KOPT-K1 (cell line): ENCODE results near the gene PLCB1.

ENCODE experiments used
- H3K27ac ChIP-seq: fragments of 200-600 bp; sonication (generic); 2 replicates; pipeline ENCODE4 v1.5.1; 2016; ENCODE audit warnings: antibody characterized with exemption, mild to moderate bottlenecking, low read depth, low read length; ENCODE audit not compliant: poor library complexity, severe bottlenecking
- H3K36me3 ChIP-seq: fragments of 200-600 bp; sonication (generic); 2 replicates; pipeline ENCODE4 v1.5.1; 2017; ENCODE audit warnings: antibody characterized with exemption, mild to moderate bottlenecking, low read length, moderate library complexity; ENCODE audit not compliant: insufficient read depth
- H3K9me3 ChIP-seq: fragments of 200-600 bp; sonication (generic); 2 replicates; pipeline ENCODE4 v1.5.1; 2017; ENCODE audit warnings: antibody characterized with exemption, low read length, mild to moderate bottlenecking; ENCODE audit not compliant: insufficient read depth, poor library complexity, severe bottlenecking

PLCB1 gene

GRCh38 chr20:8670207-8670892 is 538.3 kb downstream of the PLCB1 start:
- H3K27ac ChIP-seq: no peak overlapping the region
- H3K36me3 ChIP-seq: no peaks in the 10 kb centered on the region
- H3K9me3 ChIP-seq: no peaks in the 10 kb centered on the region

GRCh38 chr20:8670893-8671215 is 538.8 kb downstream of the PLCB1 start:
- Histone ChIP-seq H3K9me3 (no peaks in the 10 kb centered on the region), H3K27ac (no peak overlapping the region), H3K36me3 (no peaks in the 10 kb centered on the region)

GRCh38 chr20:8671370-8671961 is 539.4 kb downstream of the PLCB1 start:
- Histone ChIP-seq H3K27ac (no peak overlapping the region), H3K9me3 (no peaks in the 10 kb centered on the region)

GRCh38 chr20:8673116-8673515 is 541.0 kb downstream of the PLCB1 start:
- H3K27ac ChIP-seq: no peak overlapping the region
- H3K36me3 ChIP-seq: no peaks in the 10 kb centered on the region
- H3K9me3 ChIP-seq: no peaks in the 10 kb centered on the region

More at GRCh38 chr20:8671370-8671961, 539.4 kb downstream of the PLCB1 start:
- H3K36me3 ChIP-seq: no peaks in the 10 kb centered on the region

GRCh38 chr20:8675896-8676295 is 543.8 kb downstream of the PLCB1 start:
- no peaks in the 10 kb centered on the region for H3K36me3 ChIP-seq
- H3K9me3 ChIP-seq: no peaks in the 10 kb centered on the region
- H3K27ac ChIP-seq: no peak overlapping the region

GRCh38 chr20:8678098-8678776 is 546.2 kb downstream of the PLCB1 start:
- H3K27ac ChIP-seq: no peak overlapping the region

GRCh38 chr20:8689337-8689736 is 557.3 kb downstream of the PLCB1 start:
- H3K27ac ChIP-seq: no peak overlapping the region
- H3K36me3 ChIP-seq: no peaks in the 10 kb centered on the region
- H3K9me3 ChIP-seq: peaks cover 5% of the 10 kb centered on the region

More at GRCh38 chr20:8678098-8678776, 546.2 kb downstream of the PLCB1 start:
- no peaks in the 10 kb centered on the region for H3K36me3 ChIP-seq
- no peaks in the 10 kb centered on the region for H3K9me3 ChIP-seq

GRCh38 chr20:8690074-8690473 is 558.0 kb downstream of the PLCB1 start:
- H3K27ac ChIP-seq: no peak overlapping the region
- H3K9me3 ChIP-seq: peaks cover 5% of the 10 kb centered on the region
- H3K36me3 ChIP-seq: no peaks in the 10 kb centered on the region

- Histone ChIP-seq H3K27ac (no peak overlapping the region), H3K36me3 (no peaks in the 10 kb centered on the region), H3K9me3 (peaks cover 5% of the 10 kb centered on the region)
Observed at GRCh38 chr20:8693709-8694108, 561.6 kb downstream of the PLCB1 start.

- H3K27ac ChIP-seq: no peak overlapping the region
- no peaks in the 10 kb centered on the region for H3K36me3 ChIP-seq
- H3K9me3 ChIP-seq: no peaks in the 10 kb centered on the region
Observed at GRCh38 chr20:8700756-8701155, 568.7 kb downstream of the PLCB1 start.

GRCh38 chr20:8706961-8707700 is 575.1 kb downstream of the PLCB1 start:
- Histone ChIP-seq H3K36me3 (no peaks in the 10 kb centered on the region), H3K27ac (no peak overlapping the region), H3K9me3 (no peaks in the 10 kb centered on the region)

- H3K9me3 ChIP-seq: no peaks in the 10 kb centered on the region
- H3K36me3 ChIP-seq: no peaks in the 10 kb centered on the region
- no peak overlapping the region for H3K27ac ChIP-seq
Observed at GRCh38 chr20:8709627-8710026, 577.6 kb downstream of the PLCB1 start.

GRCh38 chr20:8711501-8711900 is 579.4 kb downstream of the PLCB1 start:
- no peaks in the 10 kb centered on the region for H3K9me3 ChIP-seq
- no peak overlapping the region for H3K27ac ChIP-seq
- no peaks in the 10 kb centered on the region for H3K36me3 ChIP-seq

- Histone ChIP-seq H3K36me3 (no peaks in the 10 kb centered on the region), H3K27ac (no peak overlapping the region), H3K9me3 (no peaks in the 10 kb centered on the region)
Observed at GRCh38 chr20:8714206-8714605, 582.1 kb downstream of the PLCB1 start.

- no peaks in the 10 kb centered on the region for H3K36me3 ChIP-seq
- no peaks in the 10 kb centered on the region for H3K9me3 ChIP-seq
- no peak overlapping the region for H3K27ac ChIP-seq
Observed at GRCh38 chr20:8718279-8718678, 586.2 kb downstream of the PLCB1 start.
